ENCODE measurements around the gene APOL4. TPM values are rescaled to one million over a fixed set of nuclear protein-coding genes. Genes with fewer than 3 reads are reported as not detected.

The APOL4 gene
- total RNA-seq, 1 experiment from 2014 or later: 0.31 TPM

GRCh38 chr22:36148411-36148810 lies 53.2 kb downstream of the APOL4 start:
- H3K4me3 Mint-ChIP-seq: no peak overlapping the region
- no peaks in the 10 kb centered on the region; the same call in 1 of the 2 replicates for H3K27me3 Mint-ChIP-seq (ENCODE audit: low read depth)
- no peak overlapping the region for H3K27ac Mint-ChIP-seq
- H3K9me3 Mint-ChIP-seq: peaks cover 9% of the 10 kb centered on the region
- TF ChIP-seq ATF6 (CRISPR knock-in tag; IDR thresholded peaks at IDR 0.05) (no peak), ZNF263 (CRISPR knock-in tag; IDR thresholded peaks at IDR 0.05; ENCODE audit: low read depth) (no peak), ELF4 (CRISPR knock-in tag; IDR thresholded peaks at IDR 0.05; ENCODE audit: low read depth) (no peak), EMX1 (CRISPR knock-in tag; IDR thresholded peaks at IDR 0.05) (no peak), STAT6 (CRISPR knock-in tag; conservative IDR thresholded peaks at IDR 0.05; ENCODE audit: low read depth) (no peak), NR3C1 (CRISPR knock-in tag; conservative IDR thresholded peaks at IDR 0.05; ENCODE audit: low read depth) (no peak), ZBTB21 (CRISPR knock-in tag; IDR thresholded peaks at IDR 0.05; ENCODE audit: borderline replicate concordance) (no peak), FOXK1 (CRISPR knock-in tag; IDR thresholded peaks at IDR 0.05) (no peak), KAT7 (CRISPR knock-in tag; IDR thresholded peaks at IDR 0.05; ENCODE audit: borderline replicate concordance) (no peak), ZNF532 (CRISPR knock-in tag; IDR thresholded peaks at IDR 0.05; ENCODE audit: borderline replicate concordance) (no peak), ZNF396 (CRISPR knock-in tag; IDR thresholded peaks at IDR 0.05; ENCODE audit: borderline replicate concordance) (no peak)
- ATAC-seq: no peak
- no peak for DNase-seq (ENCODE audit: low spot score)
- peaks cover 9% of the 10 kb centered on the region for H3K4me1 Mint-ChIP-seq
- CTCF ChIA-PET: interaction anchor here (0.5 to 1.0 kb wide), 2 partner anchors 32 to 78 kb away, joined by 3 to 5 read pairs; no protein-coding TSS in a partner anchor
- POLR2A ChIA-PET: no interaction called here
- no peaks in the 10 kb centered on the region for H3K36me3 Mint-ChIP-seq

GRCh38 chr22:36147196-36147791 lies 54.3 kb downstream of the APOL4 start:
- POLR2A ChIA-PET: no interaction called here
- CTCF ChIA-PET: no interaction called here
- H3K27ac Mint-ChIP-seq: no peak overlapping the region

More at GRCh38 chr22:36147196-36147791, 54.3 kb downstream of the APOL4 start:
- H3K4me1 Mint-ChIP-seq: peaks cover 9% of the 10 kb centered on the region
- H3K27me3 Mint-ChIP-seq (ENCODE audit: low read depth): no peaks in the 10 kb centered on the region; the same call in 1 of the 2 replicates
- peaks cover 7% of the 10 kb centered on the region for H3K9me3 Mint-ChIP-seq
- ATAC-seq: no peak
- no peak for TF ChIP-seq ERG (CRISPR knock-in tag; IDR thresholded peaks at IDR 0.05)
- TF ChIP-seq FOXP1 (CRISPR knock-in tag; IDR thresholded peaks at IDR 0.05; ENCODE audit: borderline replicate concordance): no peak
- TF ChIP-seq ATF1 (CRISPR knock-in tag; IDR thresholded peaks at IDR 0.05): no peak
- no peak for TF ChIP-seq PRRX2 (CRISPR knock-in tag; IDR thresholded peaks at IDR 0.05)
- no peak for TF ChIP-seq ZNF138 (CRISPR knock-in tag; conservative IDR thresholded peaks at IDR 0.05)
- TF ChIP-seq RELA (CRISPR knock-in tag; IDR thresholded peaks at IDR 0.05; ENCODE audit: borderline replicate concordance): no peak
- no peak for TF ChIP-seq ETV6 (CRISPR knock-in tag; IDR thresholded peaks at IDR 0.05)
- no peak for TF ChIP-seq USF2 (CRISPR knock-in tag; IDR thresholded peaks at IDR 0.05)
- no peak for DNase-seq (ENCODE audit: low spot score)
- H3K36me3 Mint-ChIP-seq: no peaks in the 10 kb centered on the region
- no peak overlapping the region for H3K4me3 Mint-ChIP-seq

Measured in WTC11 (cell line).